Peyer's patch (tissue), 4 donors: Measurements from ENCODE around the gene CADPS.

ENCODE experiments used
- POLR2A ChIP-seq, 2 donors: fragments of 450-650 bp; IDR thresholded peaks; one replicate each; pipeline ENCODE4 v1.5.1; 2017; ENCODE audit warnings: antibody characterized with exemption in 2 of 2, mild to moderate bottlenecking in 2 of 2, moderate library complexity in 2 of 2
- TF ChIP-seq, protein P1 (sequence below), 6 experiments: fragments of 450-650 bp in 4 of 6; fragments of 200-600 bp in 2 of 6; sonication (generic) in 1 of 6; IDR thresholded peaks; one replicate each; pipeline ENCODE4 v1.5.1; 2017 to 2019; ENCODE audit warnings: antibody characterized with exemption in 6 of 6, mild to moderate bottlenecking in 3 of 6, moderate library complexity in 1 of 6

- no peak for TF ChIP-seq POLR2A (IDR thresholded peaks at IDR 0.05)
- TF ChIP-seq, protein P1, sequence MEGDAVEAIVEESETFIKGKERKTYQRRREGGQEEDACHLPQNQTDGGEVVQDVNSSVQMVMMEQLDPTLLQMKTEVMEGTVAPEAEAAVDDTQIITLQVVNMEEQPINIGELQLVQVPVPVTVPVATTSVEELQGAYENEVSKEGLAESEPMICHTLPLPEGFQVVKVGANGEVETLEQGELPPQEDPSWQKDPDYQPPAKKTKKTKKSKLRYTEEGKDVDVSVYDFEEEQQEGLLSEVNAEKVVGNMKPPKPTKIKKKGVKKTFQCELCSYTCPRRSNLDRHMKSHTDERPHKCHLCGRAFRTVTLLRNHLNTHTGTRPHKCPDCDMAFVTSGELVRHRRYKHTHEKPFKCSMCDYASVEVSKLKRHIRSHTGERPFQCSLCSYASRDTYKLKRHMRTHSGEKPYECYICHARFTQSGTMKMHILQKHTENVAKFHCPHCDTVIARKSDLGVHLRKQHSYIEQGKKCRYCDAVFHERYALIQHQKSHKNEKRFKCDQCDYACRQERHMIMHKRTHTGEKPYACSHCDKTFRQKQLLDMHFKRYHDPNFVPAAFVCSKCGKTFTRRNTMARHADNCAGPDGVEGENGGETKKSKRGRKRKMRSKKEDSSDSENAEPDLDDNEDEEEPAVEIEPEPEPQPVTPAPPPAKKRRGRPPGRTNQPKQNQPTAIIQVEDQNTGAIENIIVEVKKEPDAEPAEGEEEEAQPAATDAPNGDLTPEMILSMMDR (IDR thresholded peaks at IDR 0.05) = no peak
These were observed 428.8 kb downstream of the CADPS start for GRCh38 chr3:62446337-62446940.
